ENCODE measurements around the gene SERTM1. TPM values are rescaled to one million over a fixed set of nuclear protein-coding genes. Genes with fewer than 3 reads are reported as not detected.

SERTM1 gene
- total and polyA plus RNA-seq, 8 donors: 0.67 to 12.4 (median 7.3) TPM

DNA sequence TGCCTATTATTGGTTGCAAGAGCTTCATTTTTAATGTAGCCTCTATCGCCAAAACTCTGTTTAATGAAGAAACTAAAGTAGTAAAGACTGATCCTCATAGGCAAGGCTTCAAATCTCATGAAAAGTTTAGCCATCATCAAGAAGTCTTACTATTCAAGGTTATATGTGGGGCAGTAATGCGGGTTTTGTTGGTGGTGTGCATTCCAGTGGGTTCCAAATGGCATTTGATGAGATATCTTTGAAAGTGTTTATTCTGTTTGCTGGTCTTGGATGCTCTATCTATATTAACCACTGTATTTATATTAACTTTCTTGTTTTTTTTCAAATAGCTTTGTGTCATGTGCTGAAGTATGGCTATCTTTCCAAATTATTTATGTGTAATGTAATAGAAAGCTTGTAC, 72.2 kb downstream of the SERTM1 start:
- intact Hi-C loops (cut with DNase I): no loop called here
- DNase-seq (no peak), ATAC-seq (no peak)
- Histone ChIP-seq H3K36me3 (no peaks in the 10 kb centered on the region), H3K4me1 (no peaks in the 10 kb centered on the region), H3K9me3 (no peaks in the 10 kb centered on the region), H3K4me3 (no peak overlapping the region), H3K27me3 (no peaks in the 10 kb centered on the region), H3K27ac (no peak overlapping the region)
- TF ChIP-seq, protein P1, sequence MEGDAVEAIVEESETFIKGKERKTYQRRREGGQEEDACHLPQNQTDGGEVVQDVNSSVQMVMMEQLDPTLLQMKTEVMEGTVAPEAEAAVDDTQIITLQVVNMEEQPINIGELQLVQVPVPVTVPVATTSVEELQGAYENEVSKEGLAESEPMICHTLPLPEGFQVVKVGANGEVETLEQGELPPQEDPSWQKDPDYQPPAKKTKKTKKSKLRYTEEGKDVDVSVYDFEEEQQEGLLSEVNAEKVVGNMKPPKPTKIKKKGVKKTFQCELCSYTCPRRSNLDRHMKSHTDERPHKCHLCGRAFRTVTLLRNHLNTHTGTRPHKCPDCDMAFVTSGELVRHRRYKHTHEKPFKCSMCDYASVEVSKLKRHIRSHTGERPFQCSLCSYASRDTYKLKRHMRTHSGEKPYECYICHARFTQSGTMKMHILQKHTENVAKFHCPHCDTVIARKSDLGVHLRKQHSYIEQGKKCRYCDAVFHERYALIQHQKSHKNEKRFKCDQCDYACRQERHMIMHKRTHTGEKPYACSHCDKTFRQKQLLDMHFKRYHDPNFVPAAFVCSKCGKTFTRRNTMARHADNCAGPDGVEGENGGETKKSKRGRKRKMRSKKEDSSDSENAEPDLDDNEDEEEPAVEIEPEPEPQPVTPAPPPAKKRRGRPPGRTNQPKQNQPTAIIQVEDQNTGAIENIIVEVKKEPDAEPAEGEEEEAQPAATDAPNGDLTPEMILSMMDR (IDR thresholded peaks at IDR 0.05): no peak

Other genes with a start within 250 kb of the SERTM1 start
- gene CCNA1, start 241.5 kb upstream of the SERTM1 start, total RNA-seq: 1 to 10 TPM in 1 of 2 donors, under 1 TPM in 1; 0.15 to 1.5 TPM
- gene CCNA1, start 241.5 kb upstream of the SERTM1 start, polyA plus RNA-seq (ENCODE audit: insufficient read length in 6 of 6): 1 to 10 TPM; 1.7 to 4.6 (median 2.4) TPM
- gene RFXAP, start 145.2 kb downstream of the SERTM1 start, total RNA-seq: 1 to 10 TPM; 3.6 to 4.7 TPM
- 10 to 100 TPM; 16.2 to 23.4 (median 19.4) TPM for gene RFXAP, start 145.2 kb downstream of the SERTM1 start, polyA plus RNA-seq (ENCODE audit: insufficient read length in 6 of 6)
- gene SMAD9, start 246.2 kb downstream of the SERTM1 start, total RNA-seq: 1 to 10 TPM; 9.2 to 9.4 TPM
- gene SMAD9, start 246.2 kb downstream of the SERTM1 start, polyA plus RNA-seq (ENCODE audit: insufficient read length in 6 of 6): 10 to 100 TPM; 23.3 to 33.0 (median 30.7) TPM

All from left lung (tissue), 10 donors.